ENCODE results near the gene SOCS3. TPM values are rescaled to one million over a fixed set of nuclear protein-coding genes. Genes with fewer than 3 reads are reported as not detected.

Gene SOCS3
- total RNA-seq, 1 experiment from 2014 or later = 11.3 TPM

DNA sequence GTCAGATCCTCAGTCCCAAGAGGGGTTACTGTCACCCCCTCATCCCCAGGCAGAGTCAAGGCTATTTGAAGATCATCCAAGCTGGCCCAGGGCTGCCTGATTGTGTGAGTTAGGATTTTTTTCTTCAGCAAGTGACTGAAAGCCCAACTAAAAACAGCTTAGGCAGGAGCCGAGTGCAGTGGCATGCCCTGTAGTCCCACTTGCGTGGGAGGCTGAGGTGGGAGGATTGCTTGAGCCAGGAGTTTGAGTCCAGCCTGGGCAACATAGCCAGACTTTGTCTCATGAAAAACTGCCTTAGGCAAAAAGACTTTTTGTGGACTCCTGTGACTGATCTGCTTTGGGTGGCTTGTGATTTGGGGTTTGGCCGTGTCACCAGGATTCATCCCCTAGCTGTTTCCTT lies 38.5 kb upstream of the SOCS3 start:
- Histone ChIP-seq H3K27me3 (replicated peaks; ENCODE audit: control insufficient read depth, insufficient read depth, low read length) (no peaks in the 10 kb centered on the region), H3K9me3 (no peaks in the 10 kb centered on the region), H3K4me3 (ENCODE audit: low read depth, low read length) (no peak overlapping the region), H3K36me3 (ENCODE audit: control insufficient read depth, insufficient read depth, low read length) (peaks cover 8% of the 10 kb centered on the region), H3K4me1 (peaks cover 5% of the 10 kb centered on the region)
- BruUV-seq (replicated peaks) = no TSS peak
- POLR2A ChIA-PET = no interaction called here
- no peak overlapping the region for H3K4me3 Mint-ChIP-seq (ENCODE audit: unreplicated experiment)
- CTCF ChIA-PET = interaction anchor here (1.1 kb wide), 1 partner anchor 8 kb away, joined by 3 read pairs; no protein-coding TSS in a partner anchor
- TF ChIP-seq, protein P1, sequence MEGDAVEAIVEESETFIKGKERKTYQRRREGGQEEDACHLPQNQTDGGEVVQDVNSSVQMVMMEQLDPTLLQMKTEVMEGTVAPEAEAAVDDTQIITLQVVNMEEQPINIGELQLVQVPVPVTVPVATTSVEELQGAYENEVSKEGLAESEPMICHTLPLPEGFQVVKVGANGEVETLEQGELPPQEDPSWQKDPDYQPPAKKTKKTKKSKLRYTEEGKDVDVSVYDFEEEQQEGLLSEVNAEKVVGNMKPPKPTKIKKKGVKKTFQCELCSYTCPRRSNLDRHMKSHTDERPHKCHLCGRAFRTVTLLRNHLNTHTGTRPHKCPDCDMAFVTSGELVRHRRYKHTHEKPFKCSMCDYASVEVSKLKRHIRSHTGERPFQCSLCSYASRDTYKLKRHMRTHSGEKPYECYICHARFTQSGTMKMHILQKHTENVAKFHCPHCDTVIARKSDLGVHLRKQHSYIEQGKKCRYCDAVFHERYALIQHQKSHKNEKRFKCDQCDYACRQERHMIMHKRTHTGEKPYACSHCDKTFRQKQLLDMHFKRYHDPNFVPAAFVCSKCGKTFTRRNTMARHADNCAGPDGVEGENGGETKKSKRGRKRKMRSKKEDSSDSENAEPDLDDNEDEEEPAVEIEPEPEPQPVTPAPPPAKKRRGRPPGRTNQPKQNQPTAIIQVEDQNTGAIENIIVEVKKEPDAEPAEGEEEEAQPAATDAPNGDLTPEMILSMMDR (IDR thresholded peaks at IDR 0.05; ENCODE audit: insufficient read depth in 1 of 2, low read depth in 1 of 2, low read length in 1 of 2, severe bottlenecking in 1 of 2, unreplicated experiment in 1 of 2) = no peak
- H3K4me1 Mint-ChIP-seq (ENCODE audit: low read depth, unreplicated experiment) = peaks cover 29% of the 10 kb centered on the region
- no peaks in the 10 kb centered on the region for H3K9me3 Mint-ChIP-seq (ENCODE audit: unreplicated experiment)
- H3K27me3 Mint-ChIP-seq (ENCODE audit: insufficient read depth, unreplicated experiment) = no peaks in the 10 kb centered on the region
- no peak for DNase-seq
- intact Hi-C loops (cut with micrococcal nuclease; ENCODE audit: unreplicated experiment) = no loop called here
- peak overlapping the region; percentile 44 for H3K27ac Mint-ChIP-seq (ENCODE audit: unreplicated experiment)
- H3K36me3 Mint-ChIP-seq (ENCODE audit: insufficient read depth, unreplicated experiment) = peaks cover 96% of the 10 kb centered on the region

DNA sequence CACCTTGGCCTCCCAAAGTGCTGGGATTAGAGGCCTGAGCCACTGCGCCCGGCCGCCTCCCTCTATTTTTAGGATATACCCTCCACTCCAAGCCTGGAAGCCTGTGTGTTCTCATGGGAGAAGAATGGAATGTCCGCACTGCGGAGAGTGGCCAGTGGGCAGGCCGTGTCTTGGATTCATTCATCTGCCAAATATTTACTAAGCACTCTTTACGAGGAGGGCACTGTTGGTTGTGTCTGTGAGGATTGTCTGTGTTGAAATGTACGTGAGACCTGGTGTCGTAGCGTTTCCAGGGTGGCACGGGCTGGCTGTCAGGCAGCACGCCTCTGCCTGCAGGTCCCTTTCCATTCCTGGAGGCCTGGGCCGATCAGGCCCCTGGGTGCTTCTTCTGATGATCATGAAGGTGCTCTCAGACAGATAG lies 37.8 kb upstream of the SOCS3 start:
- Histone ChIP-seq H3K9me3 (no peaks in the 10 kb centered on the region), H3K27me3 (replicated peaks; ENCODE audit: control insufficient read depth, insufficient read depth, low read length) (no peaks in the 10 kb centered on the region), H3K36me3 (ENCODE audit: control insufficient read depth, insufficient read depth, low read length) (peaks cover 10% of the 10 kb centered on the region), H3K4me3 (ENCODE audit: low read depth, low read length) (no peak overlapping the region), H3K4me1 (peaks cover 11% of the 10 kb centered on the region)
- intact Hi-C loops (cut with micrococcal nuclease; ENCODE audit: unreplicated experiment) = no loop called here
- peak overlapping the region; percentile 64 for H3K27ac Mint-ChIP-seq (ENCODE audit: unreplicated experiment)
- H3K4me3 Mint-ChIP-seq (ENCODE audit: unreplicated experiment) = no peak overlapping the region
- CTCF ChIA-PET = no interaction called here
- no peaks in the 10 kb centered on the region for H3K9me3 Mint-ChIP-seq (ENCODE audit: unreplicated experiment)
- BruUV-seq (replicated peaks) = no TSS peak
- no peak for DNase-seq
- TF ChIP-seq, protein P1 (IDR thresholded peaks at IDR 0.05; ENCODE audit: insufficient read depth in 1 of 2, low read depth in 1 of 2, low read length in 1 of 2, severe bottlenecking in 1 of 2, unreplicated experiment in 1 of 2) = no peak
- POLR2A ChIA-PET = no interaction called here
- peaks cover 96% of the 10 kb centered on the region for H3K36me3 Mint-ChIP-seq (ENCODE audit: insufficient read depth, unreplicated experiment)
- no peaks in the 10 kb centered on the region for H3K27me3 Mint-ChIP-seq (ENCODE audit: insufficient read depth, unreplicated experiment)
- peaks cover 29% of the 10 kb centered on the region for H3K4me1 Mint-ChIP-seq (ENCODE audit: low read depth, unreplicated experiment)

DNA sequence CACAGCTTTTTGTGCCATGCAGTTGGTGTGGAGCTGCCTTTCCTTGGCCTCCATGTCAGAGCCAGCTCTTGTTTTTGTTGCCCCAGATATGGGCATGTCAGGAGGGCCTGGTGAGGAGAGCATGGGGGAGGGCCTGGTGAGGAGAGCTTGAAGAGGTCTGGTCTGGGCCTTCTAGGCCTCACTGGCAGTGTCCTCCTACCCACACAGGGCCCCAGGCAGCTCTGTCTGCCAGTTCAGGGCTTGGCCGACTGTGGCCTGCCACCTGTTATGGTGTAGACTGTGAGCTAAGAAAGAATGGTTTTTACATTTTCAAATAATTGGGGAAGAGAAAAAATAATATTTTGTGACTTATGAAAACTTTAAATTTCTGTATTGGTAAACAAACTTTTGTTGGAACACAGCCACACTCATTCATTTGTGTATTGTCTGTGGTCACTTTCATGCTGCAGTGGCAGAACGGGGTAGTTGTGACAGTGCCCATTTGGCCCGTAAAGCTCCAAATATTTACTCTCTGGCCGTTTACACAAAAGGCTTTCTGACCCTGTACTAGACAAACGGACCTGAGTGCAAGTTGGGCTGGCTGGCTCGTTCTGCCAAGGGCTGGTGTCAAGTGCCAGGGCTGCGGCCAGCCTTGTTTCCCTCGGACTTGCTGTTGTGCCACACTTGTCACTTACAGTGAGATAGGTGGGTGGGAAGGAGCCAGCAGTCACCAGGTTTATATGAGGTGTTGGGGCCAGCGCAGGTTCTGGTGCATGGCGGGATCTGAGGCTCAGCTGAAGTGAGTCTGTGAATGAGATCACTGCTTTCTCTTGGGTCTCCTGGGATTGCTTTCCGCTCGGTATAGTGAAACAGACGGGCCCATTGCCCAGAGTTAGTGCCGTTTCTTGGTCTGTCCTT lies 36.8 kb upstream of the SOCS3 start:
- Histone ChIP-seq H3K27me3 (replicated peaks; ENCODE audit: control insufficient read depth, insufficient read depth, low read length) (no peaks in the 10 kb centered on the region), H3K36me3 (ENCODE audit: control insufficient read depth, insufficient read depth, low read length) (peaks cover 9% of the 10 kb centered on the region), H3K9me3 (no peaks in the 10 kb centered on the region), H3K4me1 (peaks cover 21% of the 10 kb centered on the region), H3K4me3 (ENCODE audit: low read depth, low read length) (no peak overlapping the region)
- Mint-ChIP-seq H3K4me3 (ENCODE audit: unreplicated experiment) (no peak overlapping the region), H3K36me3 (ENCODE audit: insufficient read depth, unreplicated experiment) (peaks cover 93% of the 10 kb centered on the region), H3K27me3 (ENCODE audit: insufficient read depth, unreplicated experiment) (no peaks in the 10 kb centered on the region), H3K4me1 (ENCODE audit: low read depth, unreplicated experiment) (peaks cover 39% of the 10 kb centered on the region), H3K9me3 (ENCODE audit: unreplicated experiment) (no peaks in the 10 kb centered on the region), H3K27ac (ENCODE audit: unreplicated experiment) (peak overlapping the region; percentile 64)
- TF ChIP-seq, protein P1 (IDR thresholded peaks at IDR 0.05; ENCODE audit: insufficient read depth in 1 of 2, low read depth in 1 of 2, low read length in 1 of 2, severe bottlenecking in 1 of 2, unreplicated experiment in 1 of 2) = no peak
- intact Hi-C loops (cut with micrococcal nuclease; ENCODE audit: unreplicated experiment) = no loop called here
- DNase-seq = no peak
- ChIA-PET CTCF (interaction anchor here (1.1 kb wide), 1 partner anchor 25 kb away, joined by 7 read pairs; no protein-coding TSS in a partner anchor), POLR2A (no interaction called here)
- no TSS peak for BruUV-seq (replicated peaks)

Data from Caco-2 (cell line).